ENCODE data around the gene NBAS. TPM values are rescaled to one million over a fixed set of nuclear protein-coding genes. Genes with fewer than 3 reads are reported as not detected.

The NBAS gene
- total and polyA plus RNA-seq, 9 of the 15 experiments (the other 6 are each of a cell fraction or from before 2014, with no cell fraction given), result 15.3 to 94.4 (median 69.9) TPM

- H3K9me3 ChIP-seq (replicated peaks; ENCODE audit: control insufficient read depth, insufficient read depth, low read depth, low read length), result no peaks in the 10 kb centered on the region
- H3K4me1 ChIP-seq (replicated peaks in 1 of 2; ENCODE audit: control insufficient read depth in 2 of 2, insufficient read depth in 2 of 2, low read length in 2 of 2), result no peaks in the 10 kb centered on the region
- FAIRE-seq (no peak), DNase-seq (ENCODE audit: extremely low read depth in 1 of 4, low spot score in 3 of 4) (no peak), ATAC-seq (no peak)
- H3K4me3 ChIP-seq, result no peak overlapping the region
- no peaks in the 10 kb centered on the region for H3K27me3 ChIP-seq (ENCODE audit: control insufficient read depth in 2 of 2, insufficient read depth in 2 of 2, low read length in 2 of 2)
- no peaks in the 10 kb centered on the region for H4K20me1 ChIP-seq (replicated peaks; ENCODE audit: control insufficient read depth, insufficient read depth, low read length)
- peaks cover 23% of the 10 kb centered on the region; the same call in 2 of the 3 replicates for H3K79me2 ChIP-seq (ENCODE audit: control insufficient read depth, insufficient read depth, low read length)
- H3K36me3 ChIP-seq (ENCODE audit: control insufficient read depth, insufficient read depth, low read length), result peaks cover 82% of the 10 kb centered on the region
- H3K4me2 ChIP-seq (ENCODE audit: insufficient read depth, low read length), result no peak overlapping the region
- no peak overlapping the region for H2AFZ ChIP-seq (ENCODE audit: low read depth, low read length)
- ChIA-PET CTCF (ENCODE audit: low intra/inter-chr PET ratio) (no interaction called here), POLR2A (interaction anchor here (1.2 kb wide), 1 partner anchor 80 kb away, joined by 3 read pairs; no protein-coding TSS in a partner anchor)
- no peak overlapping the region for H3K9ac ChIP-seq (ENCODE audit: insufficient read depth in 1 of 2, low read depth in 2 of 2, low read length in 2 of 2)
- no peaks in the 10 kb centered on the region for H3K9me1 ChIP-seq (ENCODE audit: control insufficient read depth, insufficient read depth, low read length)
- in situ Hi-C loops (cut with MboI) (no loop called here), intact Hi-C loops (cut with micrococcal nuclease) (no loop called here)
- WGBS (ENCODE audit: insufficient coverage, low coverage, missing lambda C conversion rate), result 91% methylated on average over 3 of the region's 3 CpGs
- H3K27ac ChIP-seq (ENCODE audit: extremely low read depth, low read depth, low read length), result no peak overlapping the region
- BruUV-seq (replicated peaks), result no TSS peak
- no peak for TF ChIP-seq ZNF766 (CRISPR knock-in tag; conservative IDR thresholded peaks at IDR 0.05)
- no peak for TF ChIP-seq TCFL5 (CRISPR knock-in tag; conservative IDR thresholded peaks at IDR 0.05)
- TF ChIP-seq ZNF551 (CRISPR knock-in tag; IDR thresholded peaks at IDR 0.05), result no peak
- no peak for TF ChIP-seq MXI1 (IDR thresholded peaks at IDR 0.05; ENCODE audit: low read depth, low read length)
- no peak for TF ChIP-seq MTF1 (CRISPR knock-in tag; IDR thresholded peaks at IDR 0.05; ENCODE audit: borderline replicate concordance)
- TF ChIP-seq PTTG1 (tag; IDR thresholded peaks at IDR 0.05; ENCODE audit: low read depth), result no peak
- no peak for TF ChIP-seq PHTF2 (CRISPR knock-in tag; IDR thresholded peaks at IDR 0.05)
- TF ChIP-seq ZNF318 (IDR thresholded peaks at IDR 0.05; ENCODE audit: borderline replicate concordance in 1 of 2, low read depth in 1 of 2), result no peak
- TF ChIP-seq MTA2 (IDR thresholded peaks at IDR 0.05; ENCODE audit: low read depth), result no peak
- no peak for TF ChIP-seq ZNF57 (CRISPR knock-in tag; IDR thresholded peaks at IDR 0.05)
- no peak for TF ChIP-seq CHD1 (IDR thresholded peaks at IDR 0.05; ENCODE audit: low read length)
- no peak for TF ChIP-seq ZNF586 (CRISPR knock-in tag; conservative IDR thresholded peaks at IDR 0.05)
- TF ChIP-seq NR2F6 (CRISPR knock-in tag; IDR thresholded peaks at IDR 0.05), result no peak
- TF ChIP-seq MYBL2 (IDR thresholded peaks at IDR 0.05; ENCODE audit: low read depth), result no peak
- no peak for TF ChIP-seq MYBL2 (CRISPR knock-in tag; IDR thresholded peaks at IDR 0.05; ENCODE audit: borderline replicate concordance)
Measured at GRCh38 chr2:15504882-15505663, 56.1 kb downstream of the NBAS start.

Measured in K562 (cell line).